HG03565 (cell line): ENCODE results near the gene PVRIG.
"Not testable (repeated sequence)": the region's sequence is repeated elsewhere in the genome, so short reads cannot be mapped to it uniquely, and the experiment has no call there.

Experiments
- ATAC-seq: cut with Tn5 transposase; IDR thresholded peaks from one replicate; pipeline ENCODE4 v1.9.1; 2021; ENCODE audit warnings: mild to moderate bottlenecking, moderate library complexity; ENCODE audit not compliant: unreplicated experiment

Gene PVRIG

GRCh38 chr7:100219801-100220585, at the start of gene PVRIG:
TSS of gene PVRIG (plus strand) at chr7:100219949. CDS start at chr7:100219971, 22 bp downstream.
- ATAC-seq: not testable (repeated sequence)

- ATAC-seq: no peak
These were observed 49.5 kb upstream of the PVRIG start for GRCh38 chr7:100170101-100170897.

DNA sequence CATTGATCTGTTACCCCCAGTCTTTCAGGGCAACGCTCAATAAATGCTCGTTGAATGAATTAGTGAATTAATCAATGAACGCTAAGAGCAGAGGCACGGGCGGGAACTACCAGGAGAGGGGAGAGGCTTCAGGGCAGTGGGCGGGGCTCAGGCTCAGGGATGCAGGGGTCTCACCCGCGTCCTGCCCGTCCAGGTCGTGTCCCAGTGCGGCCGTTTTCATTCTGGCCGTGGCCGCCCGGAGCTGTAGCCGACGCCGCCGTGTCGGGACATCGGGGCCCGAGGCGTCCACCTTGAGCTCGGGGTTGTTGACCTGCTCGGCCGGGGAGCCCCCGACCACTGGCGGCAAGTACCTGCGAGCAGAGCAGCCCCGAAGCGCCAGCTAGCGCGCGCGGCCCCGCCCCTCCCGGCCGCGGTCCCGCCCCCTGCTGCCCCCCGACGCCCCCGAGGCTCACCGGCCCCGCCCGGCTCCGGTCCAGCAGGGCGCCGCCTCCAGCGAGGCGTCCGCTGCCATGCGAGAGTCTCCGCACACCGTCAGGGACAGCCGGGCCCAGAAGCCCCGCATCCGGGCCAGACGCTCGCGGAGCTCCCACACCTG, 48.6 kb upstream of the PVRIG start:
- ATAC-seq: no peak

DNA sequence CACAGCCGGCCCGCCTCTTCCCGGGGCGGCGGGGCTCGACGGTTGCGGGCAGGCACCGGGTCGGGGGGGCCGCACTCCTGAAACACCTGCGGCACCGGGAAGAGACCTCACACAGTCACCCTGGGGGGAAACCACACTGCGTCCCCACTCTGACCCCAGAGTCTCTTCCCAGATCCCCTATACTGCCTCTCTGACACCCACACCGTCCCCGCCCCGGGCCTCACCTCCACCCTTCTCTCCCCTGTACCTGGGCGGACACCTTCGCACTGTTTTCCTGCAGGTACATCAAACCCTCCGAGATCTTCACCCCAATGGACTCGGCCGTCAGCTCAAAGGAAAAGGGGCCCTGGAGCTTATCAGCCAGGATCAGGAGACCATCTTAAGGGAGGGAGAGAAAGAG, 47.9 kb upstream of the PVRIG start:
- ATAC-seq: no peak

GRCh38 chr7:100173806-100174495, 45.8 kb upstream of the PVRIG start:
- ATAC-seq: no peak

DNA sequence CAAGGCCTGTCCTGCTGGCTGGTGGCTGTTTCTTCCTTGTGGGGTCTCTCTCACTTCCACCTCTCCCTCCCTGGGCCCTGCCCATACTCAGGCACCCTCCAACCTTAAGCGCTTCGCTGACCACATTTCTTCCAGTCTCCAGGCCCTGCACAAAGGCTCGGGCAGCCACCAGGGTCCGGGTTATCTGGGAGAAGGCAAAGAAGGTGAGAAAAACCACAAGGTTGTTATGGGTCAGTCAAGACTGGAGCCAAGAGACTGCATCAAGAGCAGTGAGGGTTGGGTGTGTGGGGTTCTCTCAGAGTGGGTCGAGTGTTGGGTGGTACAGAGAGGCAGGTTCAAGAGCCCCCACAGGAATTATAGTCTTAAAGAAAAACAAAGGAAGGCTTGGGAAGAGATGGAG, 45.2 kb upstream of the PVRIG start:
- ATAC-seq: no peak

GRCh38 chr7:100175296-100175935, 44.3 kb upstream of the PVRIG start:
- no peak for ATAC-seq

DNA sequence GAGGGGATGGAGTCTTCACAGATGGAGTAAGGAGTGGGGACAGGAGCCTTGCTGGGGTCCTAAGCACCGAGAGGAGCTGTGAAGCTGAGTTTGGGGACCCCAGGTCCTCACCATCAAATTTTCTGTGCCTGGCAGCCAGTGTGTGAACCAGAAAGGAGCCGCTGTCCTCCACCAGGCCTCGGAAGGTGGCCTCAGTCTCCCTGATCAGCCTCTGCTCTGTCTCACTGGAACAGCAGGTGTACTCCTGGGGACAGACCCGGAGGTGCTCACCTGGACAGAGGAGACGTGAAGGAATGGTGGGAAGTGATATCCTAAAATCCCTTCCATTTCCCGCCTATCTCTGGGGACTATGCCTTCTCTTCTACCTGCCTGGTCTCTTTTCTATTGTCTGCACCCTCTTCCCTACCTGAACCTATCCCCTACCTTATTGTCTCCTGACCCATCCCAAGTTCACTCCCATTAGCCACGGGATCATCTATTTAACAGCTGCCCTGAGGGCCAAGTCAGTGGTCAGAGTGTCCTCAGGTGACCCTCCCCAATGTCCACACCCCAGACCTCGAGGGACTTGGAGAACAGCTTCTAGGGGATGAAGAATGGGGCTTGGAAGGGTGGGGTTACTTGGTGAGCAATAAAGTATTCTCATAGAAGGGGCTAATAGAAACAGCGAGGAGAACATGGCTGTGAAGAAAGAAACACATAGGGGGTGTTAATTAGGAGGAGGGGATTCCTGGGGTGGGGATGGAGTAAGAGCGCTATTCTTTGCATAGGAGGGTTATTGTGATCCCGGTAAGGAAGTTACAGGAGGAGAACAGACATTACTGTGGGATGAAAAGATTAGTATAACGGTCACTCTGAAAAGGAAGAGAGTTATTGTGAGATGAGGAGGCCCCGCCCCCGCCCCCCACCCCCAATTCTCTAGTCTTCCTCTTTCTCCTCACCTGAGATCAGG, 43.4 kb upstream of the PVRIG start:
- ATAC-seq: no peak

DNA sequence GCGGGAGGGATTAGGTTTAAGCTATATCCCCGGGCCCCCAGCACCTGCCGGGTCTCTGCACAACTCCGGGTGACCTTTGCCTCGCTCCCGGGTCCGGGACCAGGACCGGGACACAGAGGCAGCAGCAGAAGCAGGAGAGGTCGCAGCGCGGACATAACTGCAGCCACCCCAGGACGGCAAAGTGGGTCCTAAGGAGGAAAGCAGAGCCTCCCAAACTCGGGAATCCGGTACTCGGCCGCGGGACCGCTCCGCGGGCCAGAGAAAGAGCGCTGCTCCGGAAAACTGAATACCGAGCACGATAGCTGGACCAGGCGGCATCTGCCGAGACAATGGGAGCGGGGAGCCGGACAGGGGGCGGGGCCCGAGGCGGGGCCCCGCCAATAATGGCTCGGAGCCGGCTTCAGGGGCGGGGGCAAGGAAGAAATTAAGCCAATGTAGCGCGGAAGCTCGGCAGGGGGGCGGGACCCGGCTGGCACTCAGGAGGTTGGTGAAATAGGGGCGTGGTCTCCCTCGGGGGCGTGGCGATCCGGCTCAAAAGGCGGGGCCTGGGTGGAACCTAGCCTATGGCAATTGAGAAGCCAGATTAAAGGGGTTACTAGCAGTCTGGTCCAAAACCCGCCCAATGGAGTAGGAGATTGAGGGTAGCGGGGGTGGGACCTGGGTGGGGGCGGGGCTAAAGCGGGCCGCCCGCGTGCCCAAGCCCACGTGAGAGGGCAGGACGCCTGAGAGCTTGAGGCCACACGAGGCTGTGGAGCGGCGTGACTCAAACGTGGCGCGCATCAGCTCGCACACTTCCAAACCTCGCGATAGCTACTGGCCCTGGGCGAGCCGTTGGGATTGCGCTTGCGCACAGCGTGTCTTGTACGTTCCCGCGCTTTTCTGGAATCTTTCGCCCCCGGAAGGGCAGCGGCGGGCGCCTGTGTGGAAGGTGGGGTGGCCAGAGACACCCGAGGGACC, 42.4 kb upstream of the PVRIG start, which contains the start of the genes GPC2 and STAG3:
GPC2 (minus strand) TSS at position 337 of the 957 bp plus-strand sequence; CDS start at position 155, 182 bp downstream.
STAG3 (plus strand) TSS at position 874 of the 957 bp plus-strand sequence. CDS start 2,639 bp downstream, outside the sequence.
- ATAC-seq: peak; percentile 68

DNA sequence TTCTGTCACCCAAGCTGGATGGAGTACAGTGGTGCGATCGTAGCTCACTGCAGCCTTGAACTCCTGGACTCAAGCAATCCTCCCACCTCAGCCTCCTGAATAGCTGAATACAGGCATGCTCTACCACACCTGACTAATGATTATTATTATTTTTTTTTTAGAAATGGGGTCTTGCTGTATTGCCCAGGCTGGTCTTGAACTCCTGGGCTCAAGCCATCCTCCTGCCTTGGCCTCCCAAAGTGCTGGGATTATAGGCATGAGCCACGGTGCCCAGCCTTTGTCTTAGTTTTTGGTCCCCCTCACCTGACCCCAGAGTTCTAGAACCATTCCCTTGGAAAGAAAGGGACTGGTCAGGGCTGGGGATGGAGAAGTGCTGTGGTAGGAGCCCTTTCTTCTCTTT, 39.7 kb upstream of the PVRIG start:
- ATAC-seq: not testable (repeated sequence)

DNA sequence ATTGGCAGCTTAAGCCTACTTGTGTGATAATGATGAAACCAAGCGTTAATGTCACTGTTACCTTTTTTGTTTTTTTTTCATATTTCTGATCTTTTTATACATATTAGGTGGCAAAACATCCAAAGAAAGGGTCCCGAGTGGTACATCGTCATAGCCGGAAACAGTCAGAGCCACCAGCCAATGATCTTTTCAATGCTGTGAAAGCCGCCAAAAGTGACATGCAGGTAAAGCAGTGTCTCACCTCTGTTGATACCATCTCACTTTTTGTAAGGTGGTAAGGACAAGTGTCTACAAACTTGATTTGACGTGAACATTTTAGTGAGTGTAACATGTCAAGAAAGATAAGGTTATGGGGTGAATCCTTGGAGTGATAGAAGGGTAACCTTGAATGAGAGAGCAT, 37.1 kb upstream of the PVRIG start:
- not testable (repeated sequence) for ATAC-seq

DNA sequence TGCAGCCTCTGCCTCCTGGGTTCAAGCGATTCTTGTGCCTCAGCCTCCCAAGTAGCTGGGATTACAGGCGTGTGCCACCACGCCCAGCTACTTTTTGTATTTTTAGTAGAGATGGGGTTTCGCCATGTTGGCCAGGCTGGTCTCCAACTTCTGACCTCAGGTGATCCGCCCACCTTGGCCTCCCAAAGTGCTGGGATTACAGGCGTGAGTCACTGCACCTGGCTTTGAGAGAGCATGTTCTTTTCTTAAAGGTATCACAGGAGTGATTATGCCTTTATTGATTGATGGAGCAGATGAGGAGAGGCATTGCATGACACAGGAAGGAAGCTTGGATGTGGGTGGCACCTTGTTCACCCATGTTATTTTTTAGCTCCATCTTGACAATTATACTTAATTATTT, 36.7 kb upstream of the PVRIG start:
- not testable (repeated sequence) for ATAC-seq

DNA sequence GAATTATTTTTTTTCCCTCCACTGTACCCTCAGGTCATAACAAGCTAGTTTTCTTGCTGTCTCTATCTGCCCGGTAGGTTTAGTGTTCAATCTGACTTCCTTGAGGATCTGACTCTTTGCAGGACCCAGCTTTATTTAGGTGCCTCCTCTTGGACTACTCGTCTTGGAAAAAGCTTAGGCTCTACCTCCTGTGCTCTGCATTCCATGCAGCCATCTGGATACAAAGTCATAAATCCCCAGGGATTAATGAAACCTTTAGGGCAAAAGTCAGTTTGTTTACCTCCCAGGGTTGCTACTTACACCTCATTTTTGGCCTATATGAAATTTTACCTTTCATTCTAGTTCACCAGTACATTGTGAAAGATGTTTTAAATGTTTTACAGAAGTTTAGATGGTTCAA, 34.0 kb upstream of the PVRIG start:
- ATAC-seq: no peak

- ATAC-seq: no peak
These were observed 30.7 kb upstream of the PVRIG start for GRCh38 chr7:100189061-100189460.

DNA sequence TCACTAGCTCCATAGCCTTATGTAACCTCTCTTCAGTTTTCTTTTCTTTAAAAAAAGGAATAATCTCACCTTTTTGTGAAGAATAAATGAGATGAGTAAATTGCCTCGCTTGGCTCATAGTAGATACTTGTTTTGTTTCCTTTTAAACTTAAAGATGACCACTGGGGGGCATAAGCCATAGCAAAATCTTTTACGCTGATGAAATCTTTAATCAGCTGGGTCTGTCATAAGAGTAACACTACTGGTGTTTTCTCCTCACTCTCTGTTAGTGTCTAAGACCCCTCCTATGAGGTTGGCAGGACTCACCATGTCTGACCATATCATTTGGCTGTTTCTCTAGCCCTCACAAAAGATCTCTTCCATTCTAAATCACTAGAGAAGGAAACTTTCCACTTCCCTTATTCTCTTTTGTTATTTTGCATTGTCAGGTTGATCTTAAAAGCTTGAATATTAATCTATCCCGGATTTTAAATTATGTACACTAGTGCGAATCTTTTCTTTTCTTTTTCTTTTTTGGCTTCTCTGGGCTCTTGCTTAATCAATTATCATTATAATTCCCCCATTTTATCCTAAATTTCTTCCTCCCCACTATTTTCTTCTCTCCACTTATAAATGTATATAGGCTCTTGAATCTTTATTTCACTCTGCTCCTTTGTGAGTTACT, 29.6 kb upstream of the PVRIG start:
- ATAC-seq: no peak

DNA sequence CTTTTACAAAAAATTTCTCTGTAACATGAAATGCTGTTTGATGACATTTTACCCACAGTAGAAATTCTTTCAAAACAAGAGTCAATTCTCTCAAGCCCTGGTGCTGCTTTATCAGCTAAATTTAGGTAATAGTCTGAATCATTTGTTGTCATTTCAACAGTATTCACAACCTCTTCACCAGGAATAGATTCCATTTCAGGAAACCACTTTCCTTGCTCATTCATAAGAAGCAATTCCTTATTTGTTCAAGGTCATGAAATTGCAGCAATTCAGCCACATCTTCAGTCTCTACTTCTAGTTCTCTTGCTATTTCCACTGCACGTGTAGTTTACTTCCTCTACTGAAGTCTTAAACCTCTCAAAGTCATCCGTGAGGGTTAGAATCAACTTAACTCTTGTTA, 28.0 kb upstream of the PVRIG start:
- no peak for ATAC-seq

- ATAC-seq: not testable (repeated sequence)
These were observed 27.4 kb upstream of the PVRIG start for GRCh38 chr7:100192281-100192862.
